Activated T-cell treated with anti-CD3 and anti-CD28 coated beads, Interleukin-2, amount 50 U/mL, for 72 hours (primary cell): ENCODE measurements around the gene PEX6. TPM values are rescaled to one million over a fixed set of nuclear protein-coding genes. Genes with fewer than 3 reads are reported as not detected.

Experiments
- ATAC-seq, 2 donors: fragments of 150-1000 bp; cut with Tn5 transposase; replicated peaks in 1 of 2; 2 replicates each; pipeline ENCODE4 v1.10.0; 2021; ENCODE audit warnings: moderate library complexity in 2 of 2, mild to moderate bottlenecking in 1 of 2
- DNase-seq, 2 donors: peaks; one replicate each; pipeline ENCODE4 v3.0.0; 2021 to 2022; ENCODE audit warnings: mixed read lengths in 1 of 2
- H3K27ac Mint-ChIP-seq: one replicate; pipeline ENCODE4 v1.8.0; 2022; ENCODE audit warnings: mild to moderate bottlenecking, moderate library complexity, mixed read lengths
- H3K27me3 Mint-ChIP-seq: one replicate; pipeline ENCODE4 v1.8.0; 2022; ENCODE audit warnings: low read depth, mixed read lengths
- H3K36me3 Mint-ChIP-seq, 2 donors: one replicate each; pipeline ENCODE4 v1.8.0; 2022; ENCODE audit warnings: mixed read lengths in 2 of 2, mild to moderate bottlenecking in 1 of 2; ENCODE audit not compliant: insufficient read depth in 2 of 2
- H3K4me1 Mint-ChIP-seq: one replicate; pipeline ENCODE4 v1.8.0; 2022; ENCODE audit warnings: low read depth, mixed read lengths
- H3K4me3 Mint-ChIP-seq, 2 donors: one replicate each; pipeline ENCODE4 v1.8.0; 2022; ENCODE audit warnings: mild to moderate bottlenecking in 2 of 2, mixed read lengths in 2 of 2, moderate library complexity in 2 of 2
- H3K9me3 Mint-ChIP-seq, 2 donors: one replicate each; pipeline ENCODE4 v1.8.0; 2022; ENCODE audit warnings: mixed read lengths in 2 of 2
- total RNA-seq, 2 donors: library from RNA; stranded (reverse); gene quantifications; one replicate each; pipeline ENCODE4 v1.2.3, GENCODE V29; 2022

Gene PEX6
- total RNA-seq, 2 donors from 2014 or later = 28.0 to 31.5 TPM

DNA sequence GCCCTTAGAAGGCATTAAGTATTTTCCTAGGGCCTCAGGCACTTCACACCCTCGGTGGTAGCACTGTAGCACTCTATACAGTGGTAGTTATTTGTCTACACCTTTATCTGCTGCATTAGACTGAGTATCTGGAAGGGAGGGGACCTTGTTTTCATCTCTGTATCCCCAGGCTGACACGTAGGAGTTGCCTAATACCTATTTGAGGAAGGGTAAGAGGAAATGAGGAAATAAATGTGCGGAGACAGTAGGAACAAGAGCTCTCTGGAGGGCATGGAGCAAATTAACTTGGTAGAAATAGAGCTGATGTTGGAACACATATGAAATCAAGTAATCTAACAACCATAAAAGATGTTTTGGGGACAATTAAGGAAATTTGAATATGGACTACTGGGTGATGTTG is 45.8 kb downstream of the PEX6 start:
- Mint-ChIP-seq H3K36me3 (peaks cover 11 to 27% of the 10 kb centered on the region in 2 donors), H3K4me1 (peaks cover 68% of the 10 kb centered on the region), H3K4me3 (peak overlapping the region; percentile 8 to 71), H3K27me3 (no peaks in the 10 kb centered on the region), H3K27ac (peak overlapping the region; percentile 84), H3K9me3 (no peaks in the 10 kb centered on the region)
- no peak for DNase-seq
- no peak for ATAC-seq

DNA sequence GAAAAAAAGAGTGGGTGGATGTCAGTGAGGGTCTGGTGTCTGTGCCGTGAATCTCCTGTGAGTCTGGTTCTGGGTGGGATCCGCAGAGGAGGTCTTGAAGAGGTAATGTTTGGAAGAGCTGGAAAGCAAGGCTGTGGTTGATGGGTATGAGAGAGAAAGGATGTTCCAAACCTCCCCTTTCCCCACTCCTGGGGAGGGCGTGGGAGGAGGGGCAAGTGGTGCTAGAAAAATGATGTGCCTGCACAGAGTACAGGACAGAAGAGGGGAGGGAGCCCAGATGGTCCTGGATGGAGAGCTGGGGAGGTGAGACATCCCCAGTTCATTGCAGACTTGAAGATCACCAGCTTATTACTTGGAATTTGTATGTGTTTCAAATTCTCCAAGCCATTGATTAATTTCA is 46.6 kb downstream of the PEX6 start:
- Mint-ChIP-seq H3K27ac (peak overlapping the region; percentile 84), H3K4me1 (peaks cover 64% of the 10 kb centered on the region), H3K27me3 (no peaks in the 10 kb centered on the region), H3K36me3 (peaks cover 11 to 27% of the 10 kb centered on the region in 2 donors), H3K4me3 (peak overlapping the region; percentile 71 to 88), H3K9me3 (no peaks in the 10 kb centered on the region)
- ATAC-seq = no peak
- DNase-seq = no peak

DNA sequence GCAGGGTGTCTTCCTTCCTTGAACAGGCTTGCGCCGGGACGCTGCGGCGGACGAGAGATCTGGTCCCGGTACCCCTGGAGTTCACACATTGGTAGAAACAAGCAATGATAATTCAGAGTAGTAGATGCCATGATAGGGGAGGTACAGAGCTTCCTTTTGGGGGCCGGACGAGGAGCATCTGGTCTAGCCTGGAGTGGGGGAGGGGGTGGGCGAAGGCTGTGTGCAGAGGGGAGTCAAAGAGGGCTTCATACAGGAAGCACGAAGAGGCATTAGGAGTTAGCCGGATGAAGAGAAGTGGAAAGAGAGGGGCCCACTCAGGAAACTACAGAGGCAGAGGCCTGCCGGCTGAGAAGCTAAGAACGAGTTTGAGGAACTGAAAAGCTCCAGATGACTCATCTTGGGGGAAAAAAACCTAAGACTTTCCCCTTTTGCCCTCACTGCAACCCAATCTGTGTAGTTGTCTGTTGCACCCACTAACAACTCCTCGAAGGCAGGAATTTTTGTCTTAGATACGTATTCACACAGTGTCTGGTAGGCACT is 49.1 kb downstream of the PEX6 start:
- peak overlapping the region; percentile 99 for H3K27ac Mint-ChIP-seq
- H3K27me3 Mint-ChIP-seq = no peaks in the 10 kb centered on the region
- ATAC-seq = peak; percentile 45 to 47
- no peaks in the 10 kb centered on the region for H3K9me3 Mint-ChIP-seq
- peak overlapping the region; percentile 88 to 99 for H3K4me3 Mint-ChIP-seq
- peaks cover 56% of the 10 kb centered on the region for H3K4me1 Mint-ChIP-seq
- DNase-seq = peak; percentile 66 to 72
- peaks cover 7 to 19% of the 10 kb centered on the region in 2 donors for H3K36me3 Mint-ChIP-seq

DNA sequence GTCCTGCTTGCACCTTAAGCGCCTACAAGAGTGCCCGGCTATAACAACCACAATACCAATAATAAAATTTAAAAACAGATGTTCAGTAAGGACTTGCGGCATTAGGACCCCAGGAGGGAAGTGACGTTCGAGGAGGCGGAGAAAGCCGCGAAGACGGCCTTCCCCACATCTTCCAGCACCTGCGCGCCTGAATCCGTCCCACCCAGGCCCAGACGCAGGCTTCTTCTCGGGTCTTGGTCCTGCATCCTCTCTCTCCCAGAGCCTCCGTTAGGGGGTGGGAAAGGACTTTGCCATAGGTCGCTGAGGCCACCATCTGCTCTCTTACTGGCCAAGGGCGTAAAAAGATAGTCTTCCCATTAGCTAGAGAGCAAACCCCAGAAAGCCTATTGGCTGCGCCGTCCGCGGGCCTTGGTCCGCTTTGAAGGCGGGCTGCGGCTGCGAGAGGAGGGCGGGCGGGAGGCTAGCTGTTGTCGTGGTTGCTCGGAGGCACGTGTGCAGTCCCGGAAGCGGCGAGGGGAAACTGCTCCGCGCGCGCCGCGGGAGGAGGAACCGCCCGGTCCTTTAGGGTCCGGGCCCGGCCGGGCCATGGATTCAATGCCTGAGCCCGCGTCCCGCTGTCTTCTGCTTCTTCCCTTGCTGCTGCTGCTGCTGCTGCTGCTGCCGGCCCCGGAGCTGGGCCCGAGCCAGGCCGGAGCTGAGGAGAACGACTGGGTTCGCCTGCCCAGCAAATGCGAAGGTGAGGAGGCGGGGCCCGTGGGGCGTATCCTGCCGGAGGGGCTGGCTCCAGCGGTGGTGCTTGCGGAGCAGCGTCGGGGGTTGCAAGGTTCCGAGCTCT is 49.8 kb downstream of the PEX6 start, which contains the start of gene CNPY3:
Gene CNPY3 (plus strand): TSS at position 495 of the 835 bp plus-strand sequence. CDS start 91 bp downstream, at position 586.
- ATAC-seq (peak; percentile 87 to 88), DNase-seq (peak; percentile 94 to 96)
- peaks cover 7 to 19% of the 10 kb centered on the region in 2 donors for H3K36me3 Mint-ChIP-seq
- H3K27me3 Mint-ChIP-seq = no peaks in the 10 kb centered on the region
- peak within 1 kb of the TSS; percentile 99 for H3K27ac Mint-ChIP-seq
- H3K4me3 Mint-ChIP-seq = peak within 1 kb of the TSS; percentile 88 to 99
- peaks cover 49% of the 10 kb centered on the region for H3K4me1 Mint-ChIP-seq
- H3K9me3 Mint-ChIP-seq = no peaks in the 10 kb centered on the region

- no peak overlapping the region for H3K4me3 Mint-ChIP-seq
- ATAC-seq = no peak
- peak overlapping the region; percentile 30 for H3K27ac Mint-ChIP-seq
Measured at GRCh38 chr6:42925248-42925857, 53.6 kb downstream of the PEX6 start.

DNA sequence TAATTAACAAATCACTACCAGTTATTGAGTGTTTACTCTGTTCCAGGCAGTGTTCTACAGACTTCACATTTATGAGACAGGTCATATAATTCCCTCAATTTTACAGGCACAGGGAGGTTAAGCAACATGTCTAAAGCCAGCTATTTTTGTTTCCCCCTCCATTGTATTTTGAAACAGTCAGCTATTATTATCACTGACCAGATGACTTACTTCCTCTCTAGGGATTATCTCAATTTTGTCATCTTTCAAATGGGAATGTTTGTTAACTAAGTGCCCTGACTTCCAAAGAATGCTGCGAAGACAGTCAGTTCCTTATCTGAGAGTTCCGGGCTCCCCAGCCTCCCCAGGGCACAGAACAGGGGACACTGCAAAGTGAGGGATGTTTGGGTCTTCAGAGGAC is 55.3 kb downstream of the PEX6 start:
- peaks cover 7% of the 10 kb centered on the region for H3K4me1 Mint-ChIP-seq

More at GRCh38 chr6:42925248-42925857, 53.6 kb downstream of the PEX6 start:
- H3K36me3 Mint-ChIP-seq = peaks cover 2 to 3% of the 10 kb centered on the region in 2 donors
- no peak for DNase-seq
- H3K27me3 Mint-ChIP-seq = no peaks in the 10 kb centered on the region
- peaks cover 11% of the 10 kb centered on the region for H3K4me1 Mint-ChIP-seq
- H3K9me3 Mint-ChIP-seq = no peaks in the 10 kb centered on the region

DNA sequence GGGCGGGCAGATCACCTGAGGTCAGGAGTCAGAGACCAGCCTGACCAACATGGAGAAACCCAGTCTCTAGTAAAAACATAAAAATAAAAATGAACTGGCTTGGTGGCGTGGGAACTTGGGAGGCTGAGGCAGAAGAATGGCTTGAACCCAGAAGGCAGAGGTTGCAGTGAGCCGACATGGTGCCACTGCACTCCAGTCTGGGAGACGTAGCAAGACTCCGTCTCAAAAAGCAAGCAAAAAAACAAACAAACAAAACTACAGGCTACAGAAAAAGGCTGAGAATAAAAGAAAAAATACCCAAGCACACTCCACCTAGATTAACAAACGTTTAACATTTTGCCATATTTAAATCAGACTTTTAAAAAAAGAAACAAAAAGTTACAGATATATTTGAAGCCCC is 57.2 kb downstream of the PEX6 start:
- Mint-ChIP-seq H3K27ac (no peak overlapping the region), H3K4me1 (no peaks in the 10 kb centered on the region), H3K4me3 (no peak overlapping the region), H3K36me3 (no peaks in the 10 kb centered on the region), H3K9me3 (no peaks in the 10 kb centered on the region), H3K27me3 (no peaks in the 10 kb centered on the region)
- ATAC-seq = no peak
- DNase-seq = no peak

More for the DNA sequence above, 55.3 kb downstream of the PEX6 start:
- Mint-ChIP-seq H3K9me3 (no peaks in the 10 kb centered on the region), H3K36me3 (no peaks in the 10 kb centered on the region), H3K27ac (no peak overlapping the region), H3K4me3 (no peak overlapping the region), H3K27me3 (no peaks in the 10 kb centered on the region)
- DNase-seq (no peak), ATAC-seq (no peak)

GRCh38 chr6:42916288-42916687 is 62.7 kb downstream of the PEX6 start:
- Mint-ChIP-seq H3K4me1 (peaks cover 2% of the 10 kb centered on the region), H3K27ac (no peak overlapping the region), H3K27me3 (no peaks in the 10 kb centered on the region), H3K9me3 (no peaks in the 10 kb centered on the region), H3K36me3 (no peaks in the 10 kb centered on the region), H3K4me3 (no peak overlapping the region)
- ATAC-seq (peak; percentile 21 to 47), DNase-seq (no peak)

DNA sequence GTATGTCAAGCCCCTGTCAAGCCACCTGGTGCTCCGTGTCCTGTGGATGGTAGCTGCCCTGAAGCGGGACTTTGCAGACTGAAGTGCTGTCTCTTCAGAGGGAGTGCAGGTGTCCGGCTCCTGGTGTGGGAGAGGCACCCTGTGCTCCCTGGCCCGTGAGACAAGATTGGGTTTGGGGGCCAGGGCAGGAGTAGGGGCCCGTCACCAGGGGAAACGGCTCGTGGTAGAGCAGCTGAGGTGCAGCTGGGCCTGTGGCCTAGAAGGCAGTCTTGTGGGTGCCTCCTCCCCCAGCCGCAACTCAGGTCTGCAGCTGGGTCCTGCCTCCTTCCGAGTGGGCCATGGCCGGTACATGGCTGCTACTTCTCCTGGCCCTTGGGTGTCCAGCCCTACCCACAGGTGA is 63.2 kb downstream of the PEX6 start, which contains the start of gene PTCRA:
Gene PTCRA (plus strand): TSS at position 322 of the 400 bp plus-strand sequence. CDS start 17 bp downstream, at position 339.
- Mint-ChIP-seq H3K4me1 (peaks cover 5% of the 10 kb centered on the region), H3K36me3 (no peaks in the 10 kb centered on the region), H3K4me3 (no peak within 1 kb of the TSS), H3K27ac (no peak within 1 kb of the TSS), H3K9me3 (no peaks in the 10 kb centered on the region), H3K27me3 (no peaks in the 10 kb centered on the region)
- no peak for DNase-seq
- ATAC-seq = peak in 1 of 2 donors; percentile 20

- DNase-seq (no peak), ATAC-seq (no peak)
- Mint-ChIP-seq H3K27ac (no peak overlapping the region), H3K4me1 (peaks cover 5% of the 10 kb centered on the region), H3K36me3 (no peaks in the 10 kb centered on the region), H3K27me3 (no peaks in the 10 kb centered on the region), H3K4me3 (no peak overlapping the region), H3K9me3 (no peaks in the 10 kb centered on the region)
Measured at GRCh38 chr6:42914546-42914945, 64.4 kb downstream of the PEX6 start.

Other genes with a start within 250 kb of the PEX6 start
- gene TBCC, start 233.1 kb downstream of the PEX6 start, total RNA-seq = 10 to 100 TPM; 24.3 to 25.3 TPM
- gene BICRAL, start 197.1 kb downstream of the PEX6 start, total RNA-seq = 10 to 100 TPM; 21.9 to 24.4 TPM
- gene RPL7L1, start 99.6 kb downstream of the PEX6 start, total RNA-seq = 100 to 1,000 TPM; 116 to 117 TPM
- not detected for gene PTCRA, start 63.1 kb downstream of the PEX6 start, total RNA-seq
- 10 to 100 TPM; 37.3 to 46.1 TPM for gene CNPY3, start 49.7 kb downstream of the PEX6 start, total RNA-seq
- gene GNMT, start 18.4 kb downstream of the PEX6 start, total RNA-seq = under 1 TPM; 0.69 to 0.70 TPM
- gene PPP2R5D, start 5.4 kb upstream of the PEX6 start, total RNA-seq = 10 to 100 TPM; 51.3 to 60.5 TPM
- 10 to 100 TPM; 42.1 to 53.7 TPM for gene MEA1, start 34.8 kb upstream of the PEX6 start, total RNA-seq
- gene KLHDC3, start 35.1 kb upstream of the PEX6 start, total RNA-seq = 10 to 100 TPM; 62.5 to 68.9 TPM
- gene RRP36, start 42.4 kb upstream of the PEX6 start, total RNA-seq = 10 to 100 TPM; 43.4 to 54.2 TPM
- gene CUL7, start 74.7 kb upstream of the PEX6 start, total RNA-seq = 10 to 100 TPM; 16.8 to 19.7 TPM
- gene MRPL2, start 80.3 kb upstream of the PEX6 start, total RNA-seq = 10 to 100 TPM; 85.0 to 85.7 TPM
- gene KLC4, start 80.5 kb upstream of the PEX6 start, total RNA-seq = 10 to 100 TPM; 36.9 to 37.4 TPM
- 1 to 10 TPM; 2.8 to 7.8 TPM for gene PTK7, start 97.1 kb upstream of the PEX6 start, total RNA-seq
- 10 to 100 TPM; 44.2 to 46.1 TPM for gene SRF, start 192.1 kb upstream of the PEX6 start, total RNA-seq
- 10 to 100 TPM; 60.7 to 62.0 TPM for gene CUL9, start 203.0 kb upstream of the PEX6 start, total RNA-seq